ENCODE measurements around the gene DDX23.

The DDX23 gene

GRCh38 chr12:48851883-48852733, at the start of gene DDX23:
Gene DDX23 (minus strand): TSS chr12:48852163. CDS start chr12:48845782, 6,381 bp downstream.
- DNase-seq (ENCODE audit: low spot score) = peak; percentile 95
- in situ Hi-C loops (cut with MboI; ENCODE audit: low pct_unique_long_range_greater_than_20kb, low sequenced_read_pairs, unreplicated experiment) = no loop called here
- TF ChIP-seq, protein P1, sequence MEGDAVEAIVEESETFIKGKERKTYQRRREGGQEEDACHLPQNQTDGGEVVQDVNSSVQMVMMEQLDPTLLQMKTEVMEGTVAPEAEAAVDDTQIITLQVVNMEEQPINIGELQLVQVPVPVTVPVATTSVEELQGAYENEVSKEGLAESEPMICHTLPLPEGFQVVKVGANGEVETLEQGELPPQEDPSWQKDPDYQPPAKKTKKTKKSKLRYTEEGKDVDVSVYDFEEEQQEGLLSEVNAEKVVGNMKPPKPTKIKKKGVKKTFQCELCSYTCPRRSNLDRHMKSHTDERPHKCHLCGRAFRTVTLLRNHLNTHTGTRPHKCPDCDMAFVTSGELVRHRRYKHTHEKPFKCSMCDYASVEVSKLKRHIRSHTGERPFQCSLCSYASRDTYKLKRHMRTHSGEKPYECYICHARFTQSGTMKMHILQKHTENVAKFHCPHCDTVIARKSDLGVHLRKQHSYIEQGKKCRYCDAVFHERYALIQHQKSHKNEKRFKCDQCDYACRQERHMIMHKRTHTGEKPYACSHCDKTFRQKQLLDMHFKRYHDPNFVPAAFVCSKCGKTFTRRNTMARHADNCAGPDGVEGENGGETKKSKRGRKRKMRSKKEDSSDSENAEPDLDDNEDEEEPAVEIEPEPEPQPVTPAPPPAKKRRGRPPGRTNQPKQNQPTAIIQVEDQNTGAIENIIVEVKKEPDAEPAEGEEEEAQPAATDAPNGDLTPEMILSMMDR (IDR thresholded peaks at IDR 0.05; ENCODE audit: extremely low read depth, insufficient read depth, missing control alignments) = no peak

GRCh38 chr12:48901278-48901677, 49.3 kb upstream of the DDX23 start:
- TF ChIP-seq, protein P1 (IDR thresholded peaks at IDR 0.05; ENCODE audit: extremely low read depth, insufficient read depth, missing control alignments) = no peak
- in situ Hi-C loops (cut with MboI; ENCODE audit: low pct_unique_long_range_greater_than_20kb, low sequenced_read_pairs, unreplicated experiment) = no loop called here
- peak; percentile 72 for DNase-seq (ENCODE audit: low spot score)

GRCh38 chr12:48899651-48900050, 47.7 kb upstream of the DDX23 start:
- TF ChIP-seq, protein P1 (IDR thresholded peaks at IDR 0.05; ENCODE audit: extremely low read depth, insufficient read depth, missing control alignments) = no peak
- DNase-seq (ENCODE audit: low spot score) = no peak
- in situ Hi-C loops (cut with MboI; ENCODE audit: low pct_unique_long_range_greater_than_20kb, low sequenced_read_pairs, unreplicated experiment) = no loop called here

- in situ Hi-C loops (cut with MboI; ENCODE audit: low pct_unique_long_range_greater_than_20kb, low sequenced_read_pairs, unreplicated experiment) = no loop called here
- DNase-seq (ENCODE audit: low spot score) = no peak
- TF ChIP-seq, protein P1 (IDR thresholded peaks at IDR 0.05; ENCODE audit: extremely low read depth, insufficient read depth, missing control alignments) = no peak
These were observed 42.3 kb upstream of the DDX23 start for GRCh38 chr12:48894271-48894670.

DNA sequence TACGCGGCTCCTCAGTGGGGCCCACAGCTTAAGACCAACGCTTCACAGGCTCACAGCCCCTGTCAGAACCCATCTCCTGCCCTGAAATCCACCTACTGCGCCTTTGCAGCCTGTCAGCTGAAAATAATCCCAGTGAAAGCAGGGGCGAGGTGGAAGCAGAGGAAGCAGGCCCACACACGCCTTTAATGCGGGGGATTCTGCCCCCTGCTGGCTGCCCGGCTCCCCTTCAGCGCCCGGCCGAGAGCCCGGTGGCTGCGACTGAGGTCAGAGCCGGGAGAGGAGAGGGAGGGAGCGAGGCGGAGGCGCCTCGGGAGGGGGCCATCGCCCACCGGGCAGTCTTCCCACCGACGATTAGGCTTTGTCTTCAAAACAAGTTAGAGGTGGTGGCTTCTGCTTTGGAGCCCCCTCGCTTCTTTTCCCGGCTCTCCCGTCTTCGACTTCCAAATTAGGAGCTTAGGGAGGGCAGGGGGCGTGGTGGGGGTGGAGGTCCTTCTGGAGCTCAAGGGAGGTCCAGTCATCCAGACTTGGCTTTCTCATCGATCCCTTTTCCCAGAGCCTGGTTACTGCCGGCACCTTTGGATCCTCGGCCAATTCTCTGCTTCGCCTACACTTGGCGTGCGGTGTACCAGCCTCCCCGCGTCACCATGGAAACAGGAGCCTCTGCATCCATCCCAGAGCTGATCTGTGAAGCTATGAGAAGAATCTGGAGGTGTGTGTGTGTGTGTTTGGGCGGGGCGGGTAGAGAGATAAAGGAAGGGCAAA, 38.9 kb upstream of the DDX23 start:
- DNase-seq (ENCODE audit: low spot score) = peak; percentile 69
- in situ Hi-C loops (cut with MboI; ENCODE audit: low pct_unique_long_range_greater_than_20kb, low sequenced_read_pairs, unreplicated experiment) = no loop called here
- TF ChIP-seq, protein P1 (IDR thresholded peaks at IDR 0.05; ENCODE audit: extremely low read depth, insufficient read depth, missing control alignments) = peak; percentile 96

GRCh38 chr12:48889679-48890078, 37.7 kb upstream of the DDX23 start:
- TF ChIP-seq, protein P1 (IDR thresholded peaks at IDR 0.05; ENCODE audit: extremely low read depth, insufficient read depth, missing control alignments) = no peak
- DNase-seq (ENCODE audit: low spot score) = no peak
- in situ Hi-C loops (cut with MboI; ENCODE audit: low pct_unique_long_range_greater_than_20kb, low sequenced_read_pairs, unreplicated experiment) = no loop called here

Measured in GM13977 (cell line).